GM11168 (cell line): Measurements from ENCODE around the gene ZNF219.

Source experiments
- in situ Hi-C: fragments of 300-500 bp; cut with MboI; formaldehyde crosslinking; loops from one replicate; pipeline ENCODE4 v1.12.0; 2022; ENCODE audit warnings: low sequenced_read_pairs; ENCODE audit not compliant: unreplicated experiment

Gene ZNF219

GRCh38 chr14:21089271-21089670 lies 9.2 kb downstream of the ZNF219 start:
- in situ Hi-C loops, result no loop called here

GRCh38 chr14:21088687-21089086 lies 9.8 kb downstream of the ZNF219 start:
- in situ Hi-C loops, result no loop called here

DNA sequence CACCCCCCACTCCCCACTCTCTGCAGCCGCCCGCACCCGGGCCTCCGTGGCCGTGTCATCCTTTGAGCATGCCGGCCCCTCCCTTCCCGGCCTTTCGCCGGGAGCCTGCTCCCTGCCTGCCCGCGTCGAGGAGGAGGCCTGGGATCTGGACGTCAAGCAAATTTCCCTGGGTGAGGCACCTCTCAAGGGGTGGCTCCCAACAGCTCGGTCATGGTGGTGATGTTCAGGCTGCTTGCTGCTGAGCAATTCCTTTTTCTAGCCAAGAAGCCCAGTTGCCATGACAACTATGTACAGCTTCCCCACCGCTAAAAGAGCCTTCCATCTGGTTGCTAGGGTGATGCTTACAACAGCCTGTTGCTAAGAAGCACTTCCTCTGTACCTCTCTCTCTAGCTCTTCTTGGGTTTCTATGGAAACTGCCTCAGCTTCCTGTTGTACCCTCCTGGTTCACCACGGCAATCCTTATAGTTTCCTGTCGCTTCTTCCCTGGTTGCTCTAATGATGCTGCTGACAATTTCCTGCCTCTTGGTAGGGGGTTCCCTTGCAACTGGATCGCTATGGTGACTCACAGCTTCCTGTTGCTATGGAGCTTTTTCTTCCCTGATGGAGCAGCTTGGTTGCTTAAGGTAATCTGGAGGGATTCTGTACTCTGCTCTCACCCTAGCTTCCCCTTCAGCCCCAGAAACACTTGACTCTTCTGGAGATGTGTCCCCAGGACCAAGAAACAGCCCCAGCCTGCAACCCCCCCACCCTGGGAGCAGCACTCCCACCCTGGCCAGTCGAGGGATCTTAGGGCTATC lies 11.0 kb downstream of the ZNF219 start:
- in situ Hi-C loops, result no loop called here

- in situ Hi-C loops, result no loop called here
Observed at GRCh38 chr14:21086908-21087293, 11.6 kb downstream of the ZNF219 start.

GRCh38 chr14:21084998-21085853 lies 13.2 kb downstream of the ZNF219 start:
- in situ Hi-C loops, result no loop called here

- in situ Hi-C loops, result no loop called here
Observed at GRCh38 chr14:21084396-21084795, 14.1 kb downstream of the ZNF219 start.

- in situ Hi-C loops, result no loop called here
Observed at GRCh38 chr14:21083565-21084325, 14.7 kb downstream of the ZNF219 start.

DNA sequence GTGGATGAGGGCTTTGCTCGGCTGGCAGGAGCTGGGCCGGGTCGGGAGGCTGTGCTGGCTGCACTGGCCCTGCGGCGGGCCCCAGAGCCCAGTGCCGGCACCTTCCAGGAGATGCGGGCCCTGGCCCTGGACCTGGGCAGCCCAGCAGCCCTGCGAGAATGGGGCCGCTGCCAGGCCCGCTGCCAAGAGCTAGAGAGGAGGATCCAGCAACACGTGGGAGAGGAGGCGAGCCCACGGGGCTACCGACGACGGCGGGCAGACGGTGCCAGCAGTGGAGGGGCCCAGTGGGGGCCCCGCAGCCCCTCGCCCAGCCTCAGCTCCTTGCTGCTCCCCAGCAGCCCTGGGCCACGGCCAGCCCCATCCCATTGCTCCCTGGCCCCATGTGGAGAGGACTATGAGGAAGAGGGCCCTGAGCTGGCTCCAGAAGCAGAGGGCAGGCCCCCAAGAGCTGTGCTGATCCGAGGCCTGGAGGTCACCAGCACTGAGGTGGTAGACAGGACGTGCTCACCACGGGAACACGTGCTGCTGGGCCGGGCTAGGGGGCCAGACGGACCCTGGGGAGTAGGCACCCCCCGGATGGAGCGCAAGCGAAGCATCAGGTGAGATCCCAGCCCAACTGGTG lies 16.8 kb downstream of the ZNF219 start:
- in situ Hi-C loops, result no loop called here

- in situ Hi-C loops, result no loop called here
Observed at GRCh38 chr14:21078726-21079125, 19.7 kb downstream of the ZNF219 start.

DNA sequence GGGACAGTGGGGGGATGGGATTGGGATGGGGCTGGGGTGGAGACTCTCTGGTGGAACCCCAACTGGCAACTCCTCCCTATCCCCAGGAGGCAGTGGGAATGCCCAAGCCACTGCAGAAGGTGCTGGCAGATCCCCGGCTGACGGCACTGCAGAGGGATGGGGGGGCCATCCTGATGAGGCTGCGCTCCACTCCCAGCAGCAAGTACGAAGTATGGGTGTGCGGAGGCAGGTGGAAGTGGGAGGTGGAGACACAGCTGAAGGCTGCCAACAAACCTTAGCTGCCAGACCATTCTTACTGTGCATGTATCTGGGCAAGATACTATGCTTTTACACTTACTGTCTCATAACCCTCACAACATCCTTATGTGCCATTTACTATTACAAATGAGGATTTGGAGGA lies 20.2 kb downstream of the ZNF219 start:
- in situ Hi-C loops, result no loop called here

DNA sequence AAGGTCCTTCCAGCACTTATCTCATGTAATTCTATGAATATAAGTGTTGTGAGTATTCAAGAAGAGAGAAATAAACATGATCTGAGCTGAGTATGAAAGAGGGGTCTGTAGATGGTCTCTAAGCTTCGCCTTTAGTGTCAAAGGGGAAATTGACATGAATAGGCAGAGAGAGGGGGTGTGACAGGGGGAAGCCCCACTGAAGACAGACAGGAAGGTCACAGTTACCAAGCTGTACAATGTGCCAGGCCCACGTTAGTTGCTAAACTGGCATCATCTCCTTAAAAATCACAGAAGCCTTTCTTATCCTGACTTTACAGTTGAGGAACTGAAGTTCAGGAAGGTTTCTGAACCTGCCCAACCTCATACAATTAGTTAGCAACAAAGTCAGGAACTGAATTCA lies 20.8 kb downstream of the ZNF219 start:
- in situ Hi-C loops, result no loop called here

- in situ Hi-C loops, result no loop called here
Observed at GRCh38 chr14:21075719-21076437, 22.6 kb downstream of the ZNF219 start.

GRCh38 chr14:21074398-21075272 lies 23.8 kb downstream of the ZNF219 start:
- in situ Hi-C loops, result no loop called here

GRCh38 chr14:21073921-21074320 lies 24.5 kb downstream of the ZNF219 start:
- in situ Hi-C loops, result no loop called here

DNA sequence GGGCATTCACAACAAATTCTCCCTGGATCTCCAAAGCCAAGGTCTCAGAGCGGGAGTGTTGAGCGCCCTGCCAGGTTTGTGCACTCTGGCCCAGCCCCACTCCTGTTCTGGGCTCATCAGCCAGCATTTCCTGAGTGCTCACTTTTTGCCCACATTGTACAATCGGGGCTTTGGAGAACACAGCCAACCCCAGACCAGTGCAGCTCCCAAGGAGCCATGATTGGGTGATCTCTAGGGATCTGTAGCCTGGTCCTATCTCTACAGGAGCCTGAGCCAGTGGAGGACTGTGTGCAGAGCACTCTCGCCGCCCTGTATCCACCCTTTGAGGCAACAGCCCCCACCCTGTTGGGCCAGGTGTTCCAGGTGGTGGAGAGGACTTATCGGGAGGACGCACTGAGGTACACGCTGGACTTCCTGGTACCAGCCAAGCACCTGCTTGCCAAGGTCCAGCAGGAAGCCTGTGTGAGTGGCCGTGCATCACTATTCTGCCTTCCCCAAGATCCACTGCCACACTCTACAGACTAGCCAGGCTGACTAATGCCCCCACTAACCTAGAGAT lies 25.6 kb downstream of the ZNF219 start:
- in situ Hi-C loops, result no loop called here

- in situ Hi-C loops, result no loop called here
Observed at GRCh38 chr14:21072031-21072473, 26.4 kb downstream of the ZNF219 start.

GRCh38 chr14:21071225-21072030 lies 27.0 kb downstream of the ZNF219 start:
- in situ Hi-C loops, result no loop called here
